GM23248 (cell line): Measurements from ENCODE around the gene DCAF7.

Experiments
- EZH2 ChIP-seq: fragments of 200-600 bp; sonication (generic); IDR thresholded peaks from 2 replicates; pipeline ENCODE4 v1.6.1; 2018; ENCODE audit warnings: antibody characterized with exemption, mild to moderate bottlenecking; ENCODE audit not compliant: insufficient read depth, poor library complexity, severe bottlenecking
- EZH2phosphoT487 ChIP-seq: fragments of 200-600 bp; sonication (generic); IDR thresholded peaks from 2 replicates; pipeline ENCODE4 v1.6.1; 2018; ENCODE audit warnings: antibody characterized with exemption, moderate library complexity, mild to moderate bottlenecking, low read depth; ENCODE audit not compliant: insufficient read depth

DNA sequence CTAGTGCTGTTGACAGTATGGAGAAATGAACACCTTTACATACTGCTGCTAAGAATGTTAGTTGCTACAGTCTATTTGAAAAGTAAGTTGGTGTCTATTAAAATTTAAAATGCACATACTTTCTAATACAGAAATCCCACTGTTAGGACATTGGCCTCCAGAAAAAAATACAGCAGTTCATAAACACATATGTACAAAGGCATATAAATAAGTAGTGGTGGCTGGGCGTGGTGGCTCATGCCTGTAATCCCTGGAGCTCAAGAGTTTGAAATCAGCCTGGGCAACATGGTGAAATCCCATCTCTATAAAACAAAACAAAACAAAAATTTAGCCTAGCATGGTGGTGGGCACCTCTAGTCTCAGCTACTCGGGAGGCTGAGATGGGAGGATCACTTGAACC lies 13.1 kb downstream of the DCAF7 start:
- TF ChIP-seq EZH2 (no peak), EZH2phosphoT487 (no peak)
